Heart left ventricle (tissue), 16 donors: ENCODE data around the gene STK32C. TPM values are rescaled to one million over a fixed set of nuclear protein-coding genes. Genes with fewer than 3 reads are reported as not detected.

Experiments
- ATAC-seq, 4 donors: fragments of 200-7000 bp; cut with Tn5 transposase; one replicate each; pipeline ENCODE4 v1.9.1; 2020 to 2022; ENCODE audit warnings: moderate library complexity in 4 of 4, mild to moderate bottlenecking in 3 of 4, moderate number of reproducible peaks in 1 of 4
- DNase-seq, 5 donors: peaks; one replicate each; pipeline ENCODE4 v3.0.0-alpha.2; 2020
- H3K27ac ChIP-seq, 12 donors: fragments of 200-600 bp; sonication (generic) in 4 of 12; one replicate each; pipeline versions ENCODE4 v1.5.0 to v1.8.0; 2016 to 2022; ENCODE audit warnings: mild to moderate bottlenecking in 2 of 12
- H3K27me3 ChIP-seq, 9 donors: fragments of 200-600 bp; sonication (generic) in 2 of 9; one replicate each; pipeline versions ENCODE4 v1.5.1 to v1.8.0; 2016 to 2022; ENCODE audit warnings: mild to moderate bottlenecking in 3 of 9
- H3K36me3 ChIP-seq, 9 donors: fragments of 200-600 bp; sonication (generic) in 2 of 9; one replicate each; pipeline versions ENCODE4 v1.5.0 to v1.8.0; 2018 to 2022; ENCODE audit warnings: mild to moderate bottlenecking in 2 of 9
- H3K4me1 ChIP-seq, 12 donors: fragments of 200-600 bp; sonication (generic) in 4 of 12; one replicate each; pipeline versions ENCODE4 v1.5.0 to v1.8.0; 2016 to 2022; ENCODE audit warnings: mild to moderate bottlenecking in 3 of 12
- H3K4me3 ChIP-seq, 12 donors: fragments of 200-600 bp; sonication (generic) in 4 of 12; one replicate each; pipeline versions ENCODE4 v1.5.0 to v1.8.0; 2017 to 2022; ENCODE audit warnings: mild to moderate bottlenecking in 9 of 12, moderate library complexity in 4 of 12
- H3K9me3 ChIP-seq, 12 donors: fragments of 200-600 bp; sonication (generic) in 4 of 12; one replicate each; pipeline versions ENCODE4 v1.5.0 to v1.8.0; 2016 to 2022; ENCODE audit warnings: mild to moderate bottlenecking in 1 of 12
- CTCF ChIP-seq, 12 donors: fragments of 200-600 bp; sonication (generic) in 4 of 12; IDR thresholded peaks; one replicate each; pipeline versions ENCODE4 v1.5.0 to v1.8.0; 2018 to 2022; ENCODE audit warnings: antibody characterized with exemption in 12 of 12, mild to moderate bottlenecking in 5 of 12
- POLR2A ChIP-seq, 2 donors: fragments of 450-650 bp; IDR thresholded peaks; one replicate each; pipeline ENCODE4 v1.6.1; 2017; ENCODE audit warnings: antibody characterized with exemption in 2 of 2, mild to moderate bottlenecking in 2 of 2, moderate library complexity in 2 of 2
- WGBS, 4 donors: extraction: QIAGEN DNeasy Blood & Tissue Kit in 2 of 4; methylation state at CpG; one replicate each; pipeline versions ENCODE4 v1.1.5 to v1.1.7; 2013 to 2018; 5-methylcytosine and 5-hydroxymethylcytosine counted together
- intact Hi-C, 10 donors: fragments of 100-400 bp; cut with DNase I; formaldehyde crosslinking; loops; one replicate each; pipeline versions ENCODE4 v1.11.1 to v1.14.2; 2022
- polyA plus RNA-seq, 2 donors: library from polyadenylated mRNA; stranded (reverse); fragments of 200-250 nt; gene quantifications; one replicate each; pipeline ENCODE4 v1.2.3, GENCODE V29; 2013
- total RNA-seq, 9 donors: library from RNA; depleted of rRNA in 2 of 9; stranded (reverse); fragments of >200 nt in 2 of 9; fragmentation: NEBNext Ultra II Directional in 3 of 9; extraction: Animal tissue kit (Norgen Biotek cat#: 25700) in 3 of 9; gene quantifications; one replicate each; pipeline versions ENCODE4 v1.1.0 to v1.2.4, GENCODE V29; 2016 to 2023
- donor health status: ischemic (EF 13 %, LVEDD 7.1; RV severe dilation, severe dysfunction).
- donor health status: healthy with polysubstance abuse.
- donor health status: DM: no; HTN: yes; CAD: no.
- donor health status: DM: no; HTN: no; CAD: no.
- donor health status: ischemic (EF 25% LVEDD 6.9; RV normal size, moderate dysfunction).
- donor health status: ischemic (EF 25% LVEDD 5.7; RV mildly dilated, moderate dysfunction).
- donor health status: healthy.
- donor health status: DM: yes; HTN: yes; CAD: no.
- donor health status: ischemic (EF 35%, LVEDD 5.7; RV mildly dilated, moderate dysfunction).
- donor health status: nonischemic (EF 11% LVEDD 7.7; RV severe dilation, severe dysfunction).
- donor health status: DM: yes; HTN: yes; CAD: no.
- donor health status: PGD.
- donor health status: ischemic (EF 29% LVEDD 5.4; RV normal size, mild dysfunction).
- donor health status: nonischemic (EF 23%, LVEDD 6.1; RV moderate dilation, normal function).

Gene STK32C
- total and polyA plus RNA-seq, 11 donors, result 3.8 to 9.8 (median 6.2) TPM

GRCh38 chr10:132236161-132236560 is 71.6 kb downstream of the STK32C start:
- WGBS, 4 donors, result 92 to 98% (median 96%) methylated on average over 13 to 21 of the region's 21 CpGs
- Histone ChIP-seq H3K27ac (no peak overlapping the region), H3K27me3 (no peaks in the 10 kb centered on the region), H3K9me3 (no peaks in the 10 kb centered on the region), H3K4me1 (peaks cover 0 to 19% (median 0%) of the 10 kb centered on the region in 12 donors), H3K4me3 (no peak overlapping the region), H3K36me3 (no peaks in the 10 kb centered on the region)
- intact Hi-C loops, result loop anchor here in 1 of 10 donors (10.0 kb wide), 1 partner anchor 409 kb away; no protein-coding TSS in a partner anchor
- ATAC-seq, result no peak
- DNase-seq, result peak in 1 of 5 donors; percentile 51
- TF ChIP-seq POLR2A (IDR thresholded peaks at IDR 0.05), result no peak
- TF ChIP-seq CTCF (IDR thresholded peaks at IDR 0.05), result no peak

- ATAC-seq (no peak), DNase-seq (no peak)
- Histone ChIP-seq H3K27ac (no peak overlapping the region), H3K4me3 (no peak overlapping the region), H3K36me3 (no peaks in the 10 kb centered on the region), H3K4me1 (peaks cover 0 to 32% (median 0%) of the 10 kb centered on the region in 12 donors), H3K27me3 (no peaks in the 10 kb centered on the region), H3K9me3 (no peaks in the 10 kb centered on the region)
- intact Hi-C loops, result loop anchor here in 1 of 10 donors (10.0 kb wide), 1 partner anchor 410 kb away; no protein-coding TSS in a partner anchor
- 94 to 97% (median 96%) methylated on average over 6 of the region's 6 CpGs for WGBS, 4 donors
- TF ChIP-seq POLR2A (IDR thresholded peaks at IDR 0.05) (no peak), CTCF (IDR thresholded peaks at IDR 0.05) (no peak)
Observed at GRCh38 chr10:132234860-132235259, 72.9 kb downstream of the STK32C start.

- DNase-seq (peak in 1 of 5 donors; percentile 47), ATAC-seq (no peak)
- WGBS, 4 donors, result 82 to 94% (median 87%) methylated on average over 14 to 18 of the region's 18 CpGs
- Histone ChIP-seq H3K27me3 (no peaks in the 10 kb centered on the region), H3K27ac (no peak overlapping the region), H3K4me3 (no peak overlapping the region), H3K4me1 (peaks cover 0 to 39% (median 0%) of the 10 kb centered on the region in 12 donors), H3K36me3 (no peaks in the 10 kb centered on the region), H3K9me3 (no peaks in the 10 kb centered on the region)
- intact Hi-C loops, result loop anchor here in 1 of 10 donors (10.0 kb wide), 1 partner anchor 411 kb away; no protein-coding TSS in a partner anchor
- no peak for TF ChIP-seq POLR2A (IDR thresholded peaks at IDR 0.05)
- no peak for TF ChIP-seq CTCF (IDR thresholded peaks at IDR 0.05)
Observed at GRCh38 chr10:132233501-132234085, 74.2 kb downstream of the STK32C start.

- ATAC-seq, result no peak
- Histone ChIP-seq H3K4me3 (no peak overlapping the region), H3K36me3 (no peaks in the 10 kb centered on the region), H3K27ac (peak overlapping the region in 1 of 12 donors; percentile 23), H3K4me1 (peaks cover 0 to 39% (median 0%) of the 10 kb centered on the region in 12 donors), H3K9me3 (no peaks in the 10 kb centered on the region), H3K27me3 (no peaks in the 10 kb centered on the region)
- DNase-seq, result peak in 1 of 5 donors; percentile 49
- intact Hi-C loops, result loop anchor here in 1 of 10 donors (10.0 kb wide), 1 partner anchor 412 kb away; no protein-coding TSS in a partner anchor
- 84 to 98% (median 89%) methylated on average over 9 of the region's 9 CpGs for WGBS, 4 donors
- TF ChIP-seq CTCF (IDR thresholded peaks at IDR 0.05), result no peak
- no peak for TF ChIP-seq POLR2A (IDR thresholded peaks at IDR 0.05)
Observed at GRCh38 chr10:132232981-132233380, 74.8 kb downstream of the STK32C start.
